NCI-H2171 treated with DMSO at 0.1 percent for 48 hours (cell line): ENCODE results near the gene TXNDC17.
"Not testable (repeated sequence)": the region's sequence is repeated elsewhere in the genome, so short reads cannot be mapped to it uniquely, and the experiment has no call there.

Experiments used
- DNase-seq: peaks from one replicate; lab custom pipeline; 2025; lab: John Stamatoyannopoulos, UW

The TXNDC17 gene

GRCh38 chr17:6683730-6684459 lies 43.0 kb downstream of the TXNDC17 start:
- no peak for DNase-seq

GRCh38 chr17:6684460-6684783 lies 43.6 kb downstream of the TXNDC17 start:
- no peak for DNase-seq

GRCh38 chr17:6684881-6685767 lies 44.3 kb downstream of the TXNDC17 start:
- DNase-seq: no peak

GRCh38 chr17:6686026-6686425 lies 45.2 kb downstream of the TXNDC17 start:
- DNase-seq: no peak

GRCh38 chr17:6688944-6689343 lies 48.1 kb downstream of the TXNDC17 start:
- no peak for DNase-seq

- no peak for DNase-seq
Observed at GRCh38 chr17:6690641-6691040, 49.8 kb downstream of the TXNDC17 start.

- no peak for DNase-seq
Observed at GRCh38 chr17:6691546-6691945, 50.7 kb downstream of the TXNDC17 start.

GRCh38 chr17:6691958-6692357 lies 51.1 kb downstream of the TXNDC17 start:
- DNase-seq: not testable (repeated sequence)
